HepG2 (cell line): ENCODE results near the gene DHTKD1. TPM values are rescaled to one million over a fixed set of nuclear protein-coding genes. Genes with fewer than 3 reads are reported as not detected.

Experiments
- ATAC-seq: fragments of 200-7000 bp; cut with Tn5 transposase; 3 replicates; pipeline ENCODE4 v1.9.1; 2020; ENCODE audit warnings: mild to moderate bottlenecking, moderate library complexity
- BruUV-seq: library from RNA; stranded (reverse); fragments of 400-500 nt; replicated peaks from 2 replicates; lab custom pipeline; 2021; lab: Mats Ljungman, UMichigan
- CTCF ChIA-PET: fragments of 300-600 bp; formaldehyde crosslinking; extraction: SDS; loops from one replicate; lab custom pipeline; 2021; ENCODE audit warnings: low total read pairs, inconsistent platforms, low intra/inter-chr PET ratio; lab: Yijun Ruan, JAX
- POLR2A ChIA-PET: fragments of 350-600 bp; sonication (Branson Sonifier 250); formaldehyde crosslinking; loops from one replicate; lab custom pipeline; 2020; ENCODE audit warnings: antibody characterized with exemption, inconsistent platforms; lab: Yijun Ruan, JAX
- DNase-seq: peaks from one replicate; pipeline ENCODE4 v3.0.0-alpha.2; 2015; ENCODE audit warnings: low spot score
- FAIRE-seq: peaks from 3 replicates; lab custom pipeline; 2011; peaks lifted over from hg19 to GRCh38; lab: Jason Lieb, UNC
- H2AFZ ChIP-seq: one replicate; pipeline ENCODE4 v1.6.1; 2011; ENCODE audit warnings: low read length, inconsistent platforms
- H3K27ac ChIP-seq: fragments of 300-600 bp; 3 replicates; pipeline ENCODE4 v1.8.0; 2011; ENCODE audit warnings: mixed run types, mild to moderate bottlenecking, mixed read lengths, low read length, inconsistent platforms; ENCODE audit not compliant: insufficient read depth; ENCODE audit errors: extremely low read length
- H3K27me3 ChIP-seq, 2 experiments: fragments of 200-600 bp in 1 of 2; 2 replicates in 1 of 2; 3 replicates in 1 of 2; pipeline versions ENCODE4 v1.6.0 to v1.8.0; 2011; ENCODE audit warnings: low read length in 2 of 2, mild to moderate bottlenecking in 2 of 2, moderate library complexity in 2 of 2, inconsistent platforms in 1 of 2; ENCODE audit not compliant: insufficient read depth in 2 of 2, control insufficient read depth in 1 of 2
- H3K36me3 ChIP-seq, 2 experiments: fragments of 200-600 bp in 1 of 2; replicated peaks in 1 of 2; 2 replicates in 1 of 2; 3 replicates in 1 of 2; pipeline versions ENCODE4 v1.5.1 to v1.8.0; 2011; ENCODE audit warnings: low read length in 2 of 2, inconsistent platforms in 1 of 2; ENCODE audit not compliant: insufficient read depth in 2 of 2, control insufficient read depth in 1 of 2
- H3K4me1 ChIP-seq: 2 replicates; pipeline ENCODE4 v1.5.1; 2012; ENCODE audit warnings: low read length, inconsistent platforms; ENCODE audit not compliant: insufficient read depth
- H3K4me2 ChIP-seq: 2 replicates; pipeline ENCODE4 v1.6.0; 2011; ENCODE audit warnings: low read depth, low read length, inconsistent platforms
- H3K4me3 ChIP-seq, 3 experiments: fragments of 200-600 bp in 1 of 3; sonication (generic), shearing (Covaris generic) in 1 of 3; replicated peaks in 1 of 3; 2 replicates each; pipeline ENCODE4 v1.5.1; 2011 to 2016; ENCODE audit warnings: low read length in 3 of 3, inconsistent platforms in 2 of 3, low read depth in 2 of 3, mild to moderate bottlenecking in 2 of 3, control low read depth in 1 of 3, mixed read lengths in 1 of 3; ENCODE audit not compliant: insufficient read depth in 1 of 3
- H3K79me2 ChIP-seq: one replicate; pipeline ENCODE4 v1.6.1; 2011; ENCODE audit warnings: low read length, inconsistent platforms; ENCODE audit not compliant: insufficient read depth
- H3K9ac ChIP-seq: 2 replicates; pipeline ENCODE4 v1.6.0; 2011; ENCODE audit warnings: mild to moderate bottlenecking, low read depth, low read length, inconsistent platforms; ENCODE audit not compliant: insufficient read depth
- H3K9me3 ChIP-seq: 2 replicates; pipeline ENCODE4 v1.5.1; 2012; ENCODE audit warnings: mild to moderate bottlenecking, low read length
- H4K20me1 ChIP-seq: 2 replicates; pipeline ENCODE4 v1.6.0; 2011; ENCODE audit warnings: inconsistent platforms, mild to moderate bottlenecking, low read length, moderate library complexity; ENCODE audit not compliant: insufficient read depth
- NFE2 ChIP-seq: sonication (generic); formaldehyde crosslinking; IDR thresholded peaks from 2 replicates; pipeline ENCODE4 v1.4.0; 2020; ENCODE audit warnings: missing genetic modification reagents
- WGBS: methylation state at CpG from one replicate; pipeline ENCODE4 v1.1.6; 2017; ENCODE audit warnings: low lambda C conversion rate; 5-methylcytosine and 5-hydroxymethylcytosine counted together
- in situ Hi-C: cut with HindIII; loops from 2 replicates; pipeline ENCODE4 v1.10.0; 2017; ENCODE audit warnings: low pct_unique_long_range_greater_than_20kb; ENCODE audit not compliant: extremely low pct_ligation_motif_present
- intact Hi-C: fragments of 100-400 bp; cut with micrococcal nuclease; formaldehyde crosslinking; loops from one replicate; pipeline ENCODE4 v1.10.0; 2022; ENCODE audit not compliant: unreplicated experiment
- polyA plus RNA-seq, 8 experiments: library from polyadenylated mRNA; depleted of rRNA in 3 of 8; stranded (reverse) in 7 of 8; unstranded in 1 of 8; fragments of >200 nt; fragmentation: Illumina TruSeq in 4 of 8; extraction: Trizol in 4 of 8; gene quantifications; 2 replicates each; pipeline versions ENCODE4 v1.2.1 to v1.2.3, GENCODE V29; 2011 to 2016; ENCODE audit warnings: low read depth in 4 of 8, missing spikeins in 1 of 8, mixed read lengths in 1 of 8; ENCODE audit not compliant: insufficient read depth in 1 of 8
- total RNA-seq, 5 experiments: library from RNA; depleted of rRNA; stranded (reverse); fragments of >200 nt; fragmentation: Illumina TruSeq; extraction: Trizol; gene quantifications; 2 replicates each; pipeline ENCODE4 v1.2.3, GENCODE V29; 2016; ENCODE audit warnings: low read depth in 1 of 5
- TF ChIP-seq, protein P1 (sequence below): sonication (generic); formaldehyde crosslinking; IDR thresholded peaks from 2 replicates; pipeline ENCODE4 v1.9.0; 2021; ENCODE audit warnings: missing genetic modification reagents, borderline replicate concordance
- TF ChIP-seq, protein P2 (sequence below): sonication (generic); formaldehyde crosslinking; IDR thresholded peaks from 2 replicates; pipeline ENCODE4 v1.4.0; 2020; ENCODE audit warnings: missing genetic modification reagents, borderline replicate concordance

The DHTKD1 gene
- total and polyA plus RNA-seq, 2 of the 13 experiments (the other 11 are each of a cell fraction or from before 2014, with no cell fraction given) = 9.6 to 14.1 TPM

DNA sequence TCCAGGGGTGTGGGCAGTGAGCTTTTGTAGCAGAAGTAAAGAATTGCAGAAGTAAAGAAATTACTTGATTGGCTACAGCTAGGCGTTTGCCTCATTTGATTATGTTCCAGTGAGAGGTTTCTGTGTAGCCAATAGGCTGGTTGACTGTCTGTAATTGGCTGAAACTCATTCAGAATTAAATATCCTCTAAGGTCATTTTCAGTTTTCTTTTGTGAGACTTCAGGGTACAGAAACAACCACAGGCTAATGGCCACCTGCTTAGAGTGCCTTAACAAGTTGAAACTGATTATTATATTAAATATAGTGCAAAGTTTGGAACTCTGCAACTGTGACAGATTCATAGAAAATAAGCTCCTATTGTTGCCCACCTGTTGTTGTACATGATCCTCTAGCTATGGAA is 71.3 kb downstream of the DHTKD1 start:
- H3K4me1 ChIP-seq = no peaks in the 10 kb centered on the region
- BruUV-seq = no TSS peak
- H3K9me3 ChIP-seq = no peaks in the 10 kb centered on the region
- H3K27me3 ChIP-seq = no peaks in the 10 kb centered on the region
- DNase-seq = no peak
- intact Hi-C loops (no loop called here), in situ Hi-C loops (no loop called here)
- H3K4me2 ChIP-seq = no peak overlapping the region
- H2AFZ ChIP-seq = no peak overlapping the region
- ChIA-PET POLR2A (interaction anchor here (0.5 kb wide), 1 partner anchor 87 kb away, joined by 3 read pairs; no protein-coding TSS in a partner anchor), CTCF (no interaction called here)
- no peak overlapping the region for H3K9ac ChIP-seq
- H3K27ac ChIP-seq = no peak overlapping the region
- TF ChIP-seq NFE2 (CRISPR knock-in tag) = no peak
- TF ChIP-seq, protein P1, sequence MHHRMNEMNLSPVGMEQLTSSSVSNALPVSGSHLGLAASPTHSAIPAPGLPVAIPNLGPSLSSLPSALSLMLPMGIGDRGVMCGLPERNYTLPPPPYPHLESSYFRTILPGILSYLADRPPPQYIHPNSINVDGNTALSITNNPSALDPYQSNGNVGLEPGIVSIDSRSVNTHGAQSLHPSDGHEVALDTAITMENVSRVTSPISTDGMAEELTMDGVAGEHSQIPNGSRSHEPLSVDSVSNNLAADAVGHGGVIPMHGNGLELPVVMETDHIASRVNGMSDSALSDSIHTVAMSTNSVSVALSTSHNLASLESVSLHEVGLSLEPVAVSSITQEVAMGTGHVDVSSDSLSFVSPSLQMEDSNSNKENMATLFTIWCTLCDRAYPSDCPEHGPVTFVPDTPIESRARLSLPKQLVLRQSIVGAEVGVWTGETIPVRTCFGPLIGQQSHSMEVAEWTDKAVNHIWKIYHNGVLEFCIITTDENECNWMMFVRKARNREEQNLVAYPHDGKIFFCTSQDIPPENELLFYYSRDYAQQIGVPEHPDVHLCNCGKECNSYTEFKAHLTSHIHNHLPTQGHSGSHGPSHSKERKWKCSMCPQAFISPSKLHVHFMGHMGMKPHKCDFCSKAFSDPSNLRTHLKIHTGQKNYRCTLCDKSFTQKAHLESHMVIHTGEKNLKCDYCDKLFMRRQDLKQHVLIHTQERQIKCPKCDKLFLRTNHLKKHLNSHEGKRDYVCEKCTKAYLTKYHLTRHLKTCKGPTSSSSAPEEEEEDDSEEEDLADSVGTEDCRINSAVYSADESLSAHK (CRISPR knock-in tag) = no peak
- TF ChIP-seq, protein P2, sequence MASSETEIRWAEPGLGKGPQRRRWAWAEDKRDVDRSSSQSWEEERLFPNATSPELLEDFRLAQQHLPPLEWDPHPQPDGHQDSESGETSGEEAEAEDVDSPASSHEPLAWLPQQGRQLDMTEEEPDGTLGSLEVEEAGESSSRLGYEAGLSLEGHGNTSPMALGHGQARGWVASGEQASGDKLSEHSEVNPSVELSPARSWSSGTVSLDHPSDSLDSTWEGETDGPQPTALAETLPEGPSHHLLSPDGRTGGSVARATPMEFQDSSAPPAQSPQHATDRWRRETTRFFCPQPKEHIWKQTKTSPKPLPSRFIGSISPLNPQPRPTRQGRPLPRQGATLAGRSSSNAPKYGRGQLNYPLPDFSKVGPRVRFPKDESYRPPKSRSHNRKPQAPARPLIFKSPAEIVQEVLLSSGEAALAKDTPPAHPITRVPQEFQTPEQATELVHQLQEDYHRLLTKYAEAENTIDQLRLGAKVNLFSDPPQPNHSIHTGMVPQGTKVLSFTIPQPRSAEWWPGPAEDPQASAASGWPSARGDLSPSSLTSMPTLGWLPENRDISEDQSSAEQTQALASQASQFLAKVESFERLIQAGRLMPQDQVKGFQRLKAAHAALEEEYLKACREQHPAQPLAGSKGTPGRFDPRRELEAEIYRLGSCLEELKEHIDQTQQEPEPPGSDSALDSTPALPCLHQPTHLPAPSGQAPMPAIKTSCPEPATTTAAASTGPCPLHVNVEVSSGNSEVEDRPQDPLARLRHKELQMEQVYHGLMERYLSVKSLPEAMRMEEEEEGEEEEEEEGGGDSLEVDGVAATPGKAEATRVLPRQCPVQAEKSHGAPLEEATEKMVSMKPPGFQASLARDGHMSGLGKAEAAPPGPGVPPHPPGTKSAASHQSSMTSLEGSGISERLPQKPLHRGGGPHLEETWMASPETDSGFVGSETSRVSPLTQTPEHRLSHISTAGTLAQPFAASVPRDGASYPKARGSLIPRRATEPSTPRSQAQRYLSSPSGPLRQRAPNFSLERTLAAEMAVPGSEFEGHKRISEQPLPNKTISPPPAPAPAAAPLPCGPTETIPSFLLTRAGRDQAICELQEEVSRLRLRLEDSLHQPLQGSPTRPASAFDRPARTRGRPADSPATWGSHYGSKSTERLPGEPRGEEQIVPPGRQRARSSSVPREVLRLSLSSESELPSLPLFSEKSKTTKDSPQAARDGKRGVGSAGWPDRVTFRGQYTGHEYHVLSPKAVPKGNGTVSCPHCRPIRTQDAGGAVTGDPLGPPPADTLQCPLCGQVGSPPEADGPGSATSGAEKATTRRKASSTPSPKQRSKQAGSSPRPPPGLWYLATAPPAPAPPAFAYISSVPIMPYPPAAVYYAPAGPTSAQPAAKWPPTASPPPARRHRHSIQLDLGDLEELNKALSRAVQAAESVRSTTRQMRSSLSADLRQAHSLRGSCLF (CRISPR knock-in tag) = no peak
- H4K20me1 ChIP-seq = no peaks in the 10 kb centered on the region
- no peak overlapping the region for H3K4me3 ChIP-seq
- ATAC-seq = no peak
- no peak for FAIRE-seq
- WGBS = 100% methylated on average over 1 of the region's 1 CpG
- no peaks in the 10 kb centered on the region for H3K79me2 ChIP-seq
- peaks cover 2 to 25% of the 10 kb centered on the region in 2 experiments; a peak in 4 of 5 replicates for H3K36me3 ChIP-seq
